GM21381 (cell line): ENCODE data around the gene NID1.
"Not testable (repeated sequence)": the region's sequence is repeated elsewhere in the genome, so short reads cannot be mapped to it uniquely, and the experiment has no call there.

Source experiments
- ATAC-seq: cut with Tn5 transposase; IDR thresholded peaks from one replicate; pipeline ENCODE4 v1.9.1; 2021; ENCODE audit warnings: mild to moderate bottlenecking, moderate library complexity; ENCODE audit not compliant: unreplicated experiment

NID1 gene

GRCh38 chr1:235972311-235972689 lies 92.6 kb downstream of the NID1 start:
- ATAC-seq = peak; percentile 36

- ATAC-seq = peak; percentile 90
Observed at GRCh38 chr1:235971571-235972310, 93.1 kb downstream of the NID1 start.

DNA sequence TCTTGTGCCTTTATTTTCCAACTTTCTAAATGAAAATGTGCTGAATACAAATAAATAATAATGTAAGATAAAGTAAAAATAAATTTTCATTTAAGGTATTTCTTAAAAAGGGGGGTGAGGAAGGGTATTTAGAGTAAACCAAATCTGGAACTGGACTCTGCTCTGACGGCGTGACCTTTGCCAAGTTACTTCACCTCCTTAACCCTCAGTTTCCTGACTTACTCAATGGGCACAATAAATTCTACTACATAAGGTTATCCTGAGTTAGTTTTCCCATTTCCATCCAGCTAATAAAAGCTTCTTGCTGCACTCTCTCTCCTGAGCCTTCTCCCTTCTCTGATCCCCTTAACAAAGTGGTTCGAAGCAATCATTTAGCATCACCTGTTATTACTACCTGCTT lies 93.9 kb downstream of the NID1 start:
- no peak for ATAC-seq

DNA sequence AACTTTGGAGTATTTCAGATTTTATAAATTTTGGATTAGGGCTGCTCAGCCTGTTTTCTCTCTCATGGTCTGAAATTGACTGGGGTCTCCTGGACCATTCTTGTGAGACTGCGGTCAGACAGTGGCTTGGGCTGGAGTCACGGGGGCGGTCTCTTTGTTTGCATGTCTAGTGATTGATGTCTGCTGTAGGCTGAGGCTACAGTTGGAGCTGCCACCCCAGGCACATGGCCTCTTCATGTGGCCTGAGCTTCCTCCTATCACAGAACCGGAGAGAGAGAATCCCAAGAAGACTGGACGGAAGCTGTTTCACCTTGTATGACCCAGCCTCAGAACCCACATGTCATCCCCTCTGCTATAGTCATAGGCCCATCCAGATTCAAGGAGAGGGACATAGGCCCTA lies 96.1 kb downstream of the NID1 start:
- no peak for ATAC-seq

- ATAC-seq = not testable (repeated sequence)
Observed at GRCh38 chr1:235966134-235966533, 98.8 kb downstream of the NID1 start.

DNA sequence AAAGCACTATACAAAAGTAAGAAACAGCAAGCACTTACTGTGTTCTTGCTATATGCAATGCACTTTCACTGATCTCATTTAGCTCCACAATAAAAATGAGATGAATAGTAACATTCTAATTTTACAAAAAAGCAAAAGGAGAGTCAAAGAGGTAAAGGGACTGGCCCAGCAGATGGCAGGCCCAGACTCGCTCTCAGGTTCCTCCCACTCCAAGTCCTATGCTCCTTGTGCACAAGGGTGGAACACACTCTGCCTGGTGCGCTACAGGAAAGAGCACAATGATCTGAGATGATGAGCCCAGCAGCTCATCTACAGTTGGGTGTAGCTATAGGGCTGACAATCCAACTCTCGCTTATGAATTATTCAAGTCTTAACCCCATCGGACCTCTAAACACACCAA lies 104.1 kb downstream of the NID1 start:
- no peak for ATAC-seq

DNA sequence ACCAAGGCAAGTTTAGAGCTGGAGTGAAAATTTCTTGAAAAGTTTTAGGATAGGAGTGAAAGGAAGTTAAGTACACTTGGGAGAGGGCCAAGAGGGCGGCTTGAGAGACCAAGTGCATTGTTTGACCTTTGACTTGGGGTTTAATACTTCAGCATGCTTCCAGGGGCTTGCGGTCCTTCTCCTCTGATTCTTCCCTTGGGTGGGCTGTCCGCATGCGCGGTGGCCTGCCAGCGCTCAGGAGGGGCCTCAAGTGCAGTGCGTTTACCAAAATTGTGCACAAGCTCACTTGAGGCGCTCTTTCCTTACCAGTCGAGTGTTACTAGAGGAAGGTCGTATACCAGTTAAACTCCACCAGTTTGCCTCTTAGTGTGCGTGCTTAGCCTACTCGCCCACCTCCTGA lies 106.9 kb downstream of the NID1 start:
- no peak for ATAC-seq

GRCh38 chr1:235955777-235956176 lies 109.1 kb downstream of the NID1 start:
- no peak for ATAC-seq

DNA sequence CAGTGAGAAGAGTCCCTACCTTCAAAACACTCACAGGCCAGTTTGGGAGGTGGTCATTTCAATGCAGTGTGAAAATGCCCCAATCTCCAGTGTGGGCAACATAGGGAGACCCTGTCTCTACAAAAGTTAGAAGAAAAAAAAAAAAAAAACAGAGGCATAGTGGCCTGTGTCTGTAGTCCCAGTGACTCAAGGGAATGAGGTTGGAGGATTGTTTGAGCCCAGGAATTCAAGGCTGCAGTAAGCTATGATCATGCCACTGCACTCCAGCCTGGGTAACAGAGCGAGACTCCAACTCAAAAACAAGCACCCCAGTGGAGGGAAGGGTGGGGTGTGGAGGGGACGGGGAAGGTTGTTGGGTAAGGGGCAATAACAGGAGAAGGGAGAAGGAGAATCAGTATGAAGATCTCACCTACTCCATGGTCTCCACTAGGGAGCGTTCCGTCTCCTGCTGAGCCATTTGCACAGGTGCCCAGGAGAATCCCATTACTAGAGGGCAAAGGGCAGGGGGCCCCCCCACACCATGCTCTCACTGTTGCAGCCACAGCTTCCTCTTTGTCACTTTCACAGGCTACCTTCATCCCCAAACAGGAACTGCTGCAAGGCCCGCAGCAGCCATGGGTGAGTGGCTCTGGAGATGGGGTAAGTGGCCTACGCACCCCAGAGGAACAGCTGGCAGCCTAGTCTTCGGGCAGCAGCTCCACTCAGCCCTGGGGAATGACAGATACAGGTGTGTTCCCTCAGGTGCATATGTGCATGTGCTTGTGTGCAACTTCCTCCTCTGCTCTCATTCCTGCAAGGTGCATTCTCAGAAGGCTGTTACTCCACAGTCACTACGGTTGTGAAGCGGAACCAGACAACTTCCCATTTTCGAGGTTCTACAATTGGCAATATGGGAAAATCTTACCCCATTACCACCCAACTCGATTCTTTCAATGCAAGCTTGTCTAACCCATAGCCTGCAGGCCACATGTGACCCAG lies 110.3 kb downstream of the NID1 start:
- ATAC-seq = peak; percentile 94

GRCh38 chr1:235953801-235954200 lies 111.1 kb downstream of the NID1 start:
- no peak for ATAC-seq

GRCh38 chr1:235952950-235953615 lies 111.8 kb downstream of the NID1 start:
- ATAC-seq = peak; percentile 42

DNA sequence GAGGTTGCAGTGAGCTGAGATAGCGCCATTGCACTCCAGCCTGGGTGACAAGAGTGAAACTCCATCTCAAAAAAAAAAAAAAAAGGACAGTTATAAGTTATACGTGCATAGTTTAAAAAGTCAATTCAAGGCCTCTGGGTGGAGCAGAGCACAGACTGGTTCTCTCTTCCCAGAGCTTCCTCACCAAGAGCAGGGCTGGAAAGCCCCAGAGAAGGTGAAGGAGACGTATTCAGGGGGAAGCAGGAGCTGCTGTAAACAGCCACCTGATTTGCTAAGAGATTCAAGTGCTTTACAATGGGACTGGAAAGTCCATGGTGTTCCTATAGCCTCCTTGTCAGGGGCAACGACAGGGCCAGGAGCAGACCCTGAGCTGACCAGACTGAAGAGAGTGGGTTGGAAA lies 113.2 kb downstream of the NID1 start:
- no peak for ATAC-seq

DNA sequence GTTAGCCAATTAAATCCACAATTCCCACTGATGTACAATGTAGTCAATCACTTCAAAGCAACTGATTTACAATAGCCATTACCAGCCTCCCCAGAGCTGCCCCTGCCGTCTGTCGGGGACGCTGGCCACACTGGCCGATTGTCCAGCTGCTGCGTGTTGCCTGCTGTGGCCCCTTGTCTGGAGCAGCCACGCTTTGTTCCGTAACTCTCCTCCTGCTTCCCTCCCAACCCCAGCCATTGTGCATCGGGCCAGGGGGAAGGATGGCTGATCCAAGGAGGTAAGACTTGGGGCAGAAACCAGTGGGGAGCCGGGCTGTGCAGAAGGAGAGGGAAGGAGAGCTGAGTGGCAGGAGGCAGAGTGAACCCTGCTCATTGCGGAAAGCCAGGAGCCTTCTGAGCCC lies 114.6 kb downstream of the NID1 start:
- no peak for ATAC-seq

- no peak for ATAC-seq
Observed at GRCh38 chr1:235948774-235949427, 116.0 kb downstream of the NID1 start.

- ATAC-seq = no peak
Observed at GRCh38 chr1:235947989-235948388, 116.9 kb downstream of the NID1 start.

- peak; percentile 60 for ATAC-seq
Observed at GRCh38 chr1:235946571-235946981, 118.3 kb downstream of the NID1 start.

DNA sequence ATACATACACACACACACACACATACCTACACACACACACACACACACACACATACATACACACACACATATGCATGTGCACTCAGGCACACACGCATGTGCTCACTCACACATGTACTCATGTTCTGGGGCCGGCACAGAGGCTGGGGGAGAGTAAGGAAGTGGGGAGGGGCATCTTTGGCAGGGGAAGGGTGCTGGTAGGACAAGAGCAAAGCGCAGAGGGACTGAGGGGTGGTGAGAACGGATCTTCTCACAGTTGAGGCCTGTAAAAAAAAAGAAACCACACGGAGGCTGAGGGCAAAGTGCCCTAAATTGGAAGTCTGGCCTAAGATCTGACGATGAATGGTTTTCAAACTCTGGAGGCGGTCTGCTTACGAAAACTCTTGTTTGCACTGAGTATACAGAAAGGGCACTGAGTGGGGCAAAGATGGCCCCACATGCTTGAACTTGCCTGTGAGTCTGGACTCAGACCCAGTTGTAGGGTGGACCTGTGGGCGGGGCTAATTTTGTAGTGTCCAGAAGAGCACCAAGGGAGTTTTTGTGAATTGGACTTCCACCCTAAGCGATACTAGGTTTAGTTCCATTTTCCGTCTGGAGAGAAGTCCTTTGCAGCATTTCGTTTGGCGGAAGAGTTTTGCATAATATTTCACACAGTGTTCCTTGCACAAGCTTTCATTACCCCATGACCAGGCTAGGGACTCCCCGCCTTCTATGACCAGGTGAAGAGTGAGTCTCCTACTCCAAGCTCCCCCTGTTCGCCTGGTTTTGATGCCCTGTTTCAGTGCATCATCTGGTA lies 118.9 kb downstream of the NID1 start:
- peak; percentile 45 for ATAC-seq

DNA sequence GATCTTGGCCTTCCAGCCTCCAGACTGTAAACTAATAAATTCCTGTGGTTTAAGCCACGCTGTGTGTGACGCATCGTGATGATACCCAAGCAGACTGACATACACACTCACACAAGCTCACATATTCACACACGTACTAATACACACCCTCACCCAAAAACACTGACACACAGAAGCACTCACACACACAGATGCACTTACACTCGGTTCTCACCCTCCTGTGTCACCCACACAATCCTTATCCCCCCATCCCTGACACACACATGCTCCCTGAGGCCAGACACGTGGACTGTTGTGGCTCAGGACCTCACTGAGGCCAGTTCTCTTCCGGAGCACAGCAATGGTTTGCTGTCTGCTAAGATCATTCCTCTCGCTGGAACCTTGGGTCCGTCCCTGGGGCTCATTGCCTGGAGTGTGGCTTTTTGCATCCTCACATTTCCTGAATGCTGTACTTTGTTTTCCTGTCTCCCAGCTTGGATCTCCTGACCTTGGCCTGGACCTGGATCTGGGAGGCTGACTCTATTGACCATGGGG lies 121.2 kb downstream of the NID1 start:
- ATAC-seq = no peak

DNA sequence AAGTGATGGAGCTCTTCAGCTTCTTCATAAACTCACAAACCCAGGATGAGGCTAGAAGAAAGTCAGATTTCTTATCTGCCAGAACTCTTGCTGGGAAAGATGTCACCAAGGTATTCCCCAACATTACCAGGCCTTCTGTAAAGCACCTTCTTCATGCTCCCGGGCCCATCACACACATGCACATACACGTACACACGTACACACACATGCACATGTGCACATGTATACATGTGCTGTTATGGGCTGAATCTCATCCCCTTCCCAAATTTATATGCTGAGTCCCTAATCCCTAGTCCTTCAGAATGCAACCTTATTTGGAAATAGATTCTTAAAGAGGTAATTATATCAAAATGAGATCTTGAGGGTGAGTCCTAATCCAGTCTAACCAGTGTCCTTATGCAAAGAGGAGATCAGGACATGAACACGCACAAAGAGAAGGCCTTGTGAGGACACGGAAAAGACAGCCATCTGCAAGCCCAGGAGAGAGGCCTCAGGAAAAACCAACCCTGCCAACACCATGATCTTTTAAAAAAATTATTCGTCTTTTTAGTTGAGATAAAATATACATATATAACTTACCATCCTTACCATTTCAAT lies 121.8 kb downstream of the NID1 start:
- ATAC-seq = no peak

DNA sequence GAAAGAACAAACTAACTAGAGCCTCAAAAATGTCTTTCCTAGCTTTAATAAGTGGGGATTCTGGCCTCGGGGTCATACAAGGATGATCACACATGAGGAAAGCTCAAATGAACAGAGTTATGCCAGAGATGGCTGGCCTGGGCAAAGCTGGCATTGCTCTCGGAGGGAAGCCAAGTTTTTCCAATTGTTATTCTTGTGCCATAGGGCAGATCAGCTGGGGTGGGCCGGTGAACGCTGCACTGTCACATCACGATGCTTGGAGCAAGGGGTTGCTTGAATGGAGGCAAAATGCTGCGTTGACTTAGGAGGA lies 122.3 kb downstream of the NID1 start:
- ATAC-seq = no peak
